IPS-20b (cell line): ENCODE data around the gene SHMT2.

Experiments
- H3K27ac ChIP-seq: one replicate; pipeline ENCODE4 v1.5.1; 2013; ENCODE audit warnings: low read length
- H3K27me3 ChIP-seq: 2 replicates; pipeline ENCODE4 v1.6.1; 2013; ENCODE audit warnings: mild to moderate bottlenecking, low read length, inconsistent platforms; ENCODE audit not compliant: insufficient read depth
- H3K36me3 ChIP-seq: 2 replicates; pipeline ENCODE4 v1.6.1; 2013; ENCODE audit warnings: low read depth, mild to moderate bottlenecking, inconsistent platforms, low read length, moderate library complexity; ENCODE audit not compliant: insufficient read depth
- H3K4me1 ChIP-seq: 2 replicates; pipeline ENCODE4 v1.6.1; 2013; ENCODE audit warnings: mild to moderate bottlenecking, control low read depth, inconsistent platforms, low read length, moderate library complexity; ENCODE audit not compliant: insufficient read depth
- H3K4me3 ChIP-seq: 2 replicates; pipeline ENCODE4 v1.5.1; 2013; ENCODE audit warnings: mild to moderate bottlenecking, low read length, inconsistent platforms
- H3K9ac ChIP-seq: 2 replicates; pipeline ENCODE4 v1.6.1; 2013; ENCODE audit warnings: low read depth, mild to moderate bottlenecking, inconsistent platforms, low read length, moderate library complexity
- H3K9me3 ChIP-seq: 2 replicates; pipeline ENCODE4 v1.6.1; 2013; ENCODE audit warnings: mild to moderate bottlenecking, low read depth, low read length, inconsistent platforms; ENCODE audit not compliant: insufficient read depth

Gene SHMT2

DNA sequence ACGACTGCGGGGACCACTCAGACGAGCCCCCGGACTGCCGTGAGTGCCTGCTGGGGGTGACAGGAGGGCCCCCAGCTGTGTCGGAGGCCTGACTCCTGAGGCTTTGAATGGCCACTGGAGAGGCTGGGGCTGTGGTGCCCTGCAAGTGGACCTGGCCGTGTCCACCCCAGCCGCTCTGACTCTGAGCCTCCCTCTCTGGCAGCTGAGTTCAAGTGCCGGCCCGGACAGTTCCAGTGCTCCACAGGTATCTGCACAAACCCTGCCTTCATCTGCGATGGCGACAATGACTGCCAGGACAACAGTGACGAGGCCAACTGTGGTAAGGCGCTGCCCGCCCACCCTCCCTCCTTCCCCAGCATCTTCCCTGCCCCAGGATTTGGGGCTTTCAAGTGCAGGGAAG lies 29.0 kb upstream of the SHMT2 start:
- H3K9ac ChIP-seq = no peak overlapping the region
- H3K27me3 ChIP-seq = no peaks in the 10 kb centered on the region
- H3K27ac ChIP-seq = no peak overlapping the region
- no peaks in the 10 kb centered on the region for H3K9me3 ChIP-seq
- peaks cover 96% of the 10 kb centered on the region for H3K36me3 ChIP-seq
- H3K4me3 ChIP-seq = no peak overlapping the region
- no peaks in the 10 kb centered on the region for H3K4me1 ChIP-seq

DNA sequence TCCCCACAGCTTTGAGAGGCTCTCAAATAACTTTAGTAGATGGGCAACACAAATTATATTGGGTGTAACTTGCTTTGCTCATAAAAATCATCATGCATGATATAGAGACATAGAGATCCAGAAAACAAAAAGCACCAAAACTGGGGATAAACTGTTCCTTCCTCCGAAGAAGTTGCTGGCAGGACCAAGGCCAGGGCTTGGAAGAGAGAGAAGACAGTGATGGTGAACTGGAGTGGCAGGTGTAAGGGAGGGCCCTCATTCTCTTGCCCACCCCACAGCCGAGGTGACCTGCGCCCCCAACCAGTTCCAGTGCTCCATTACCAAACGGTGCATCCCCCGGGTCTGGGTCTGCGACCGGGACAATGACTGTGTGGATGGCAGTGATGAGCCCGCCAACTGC lies 28.3 kb upstream of the SHMT2 start:
- no peak overlapping the region for H3K9ac ChIP-seq
- no peaks in the 10 kb centered on the region for H3K4me1 ChIP-seq
- H3K4me3 ChIP-seq = no peak overlapping the region
- peaks cover 96% of the 10 kb centered on the region for H3K36me3 ChIP-seq
- H3K27ac ChIP-seq = no peak overlapping the region
- H3K9me3 ChIP-seq = no peaks in the 10 kb centered on the region
- no peaks in the 10 kb centered on the region for H3K27me3 ChIP-seq

DNA sequence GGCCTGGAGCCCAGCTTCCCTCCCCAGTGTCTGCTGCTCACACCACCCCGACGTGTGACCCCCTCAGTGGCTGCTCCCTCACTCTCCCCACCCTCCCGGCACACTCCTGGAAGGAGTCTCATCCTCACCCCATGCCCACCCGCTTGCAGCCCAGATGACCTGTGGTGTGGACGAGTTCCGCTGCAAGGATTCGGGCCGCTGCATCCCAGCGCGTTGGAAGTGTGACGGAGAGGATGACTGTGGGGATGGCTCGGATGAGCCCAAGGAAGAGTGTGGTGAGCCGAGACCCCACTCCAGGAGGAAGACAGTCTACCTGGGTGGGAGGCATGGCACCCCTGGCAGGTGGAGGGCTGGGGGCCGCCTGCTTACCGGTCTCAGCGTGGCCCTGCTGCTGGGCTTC lies 27.9 kb upstream of the SHMT2 start:
- Histone ChIP-seq H3K9me3 (no peaks in the 10 kb centered on the region), H3K4me1 (no peaks in the 10 kb centered on the region), H3K27me3 (no peaks in the 10 kb centered on the region), H3K9ac (no peak overlapping the region), H3K4me3 (no peak overlapping the region), H3K27ac (no peak overlapping the region), H3K36me3 (peaks cover 96% of the 10 kb centered on the region)

DNA sequence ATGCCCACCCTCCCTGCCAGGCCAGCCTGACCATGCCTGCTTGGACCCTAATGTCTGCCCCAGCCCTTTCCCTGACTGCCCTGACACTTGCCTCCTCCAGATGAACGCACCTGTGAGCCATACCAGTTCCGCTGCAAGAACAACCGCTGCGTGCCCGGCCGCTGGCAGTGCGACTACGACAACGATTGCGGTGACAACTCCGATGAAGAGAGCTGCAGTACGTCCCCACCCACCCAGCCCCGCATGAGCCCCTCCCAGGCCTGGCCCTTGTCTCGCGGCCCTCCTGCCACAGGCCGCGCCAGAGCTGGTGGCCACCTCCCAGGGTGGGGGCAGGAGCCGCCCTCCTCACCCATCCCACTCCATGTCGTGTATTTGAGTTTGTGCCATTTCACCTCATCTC lies 27.2 kb upstream of the SHMT2 start:
- Histone ChIP-seq H3K9ac (no peak overlapping the region), H3K4me3 (no peak overlapping the region), H3K27ac (no peak overlapping the region), H3K27me3 (no peaks in the 10 kb centered on the region), H3K9me3 (no peaks in the 10 kb centered on the region), H3K36me3 (peaks cover 90% of the 10 kb centered on the region), H3K4me1 (no peaks in the 10 kb centered on the region)

DNA sequence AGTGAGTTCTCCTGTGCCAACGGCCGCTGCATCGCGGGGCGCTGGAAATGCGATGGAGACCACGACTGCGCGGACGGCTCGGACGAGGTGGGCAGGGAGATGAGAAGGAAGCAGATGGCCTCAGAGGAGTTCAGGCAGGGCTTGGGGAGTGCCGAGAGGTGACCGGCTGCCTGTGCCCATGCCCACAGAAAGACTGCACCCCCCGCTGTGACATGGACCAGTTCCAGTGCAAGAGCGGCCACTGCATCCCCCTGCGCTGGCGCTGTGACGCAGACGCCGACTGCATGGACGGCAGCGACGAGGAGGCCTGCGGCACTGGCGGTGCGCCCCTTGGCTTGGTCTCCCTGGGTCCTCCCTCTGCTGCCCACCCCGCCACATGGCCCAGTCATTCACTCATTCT lies 26.3 kb upstream of the SHMT2 start:
- Histone ChIP-seq H3K4me3 (no peak overlapping the region), H3K36me3 (peaks cover 89% of the 10 kb centered on the region), H3K27me3 (no peaks in the 10 kb centered on the region), H3K27ac (no peak overlapping the region), H3K9ac (no peak overlapping the region), H3K9me3 (no peaks in the 10 kb centered on the region), H3K4me1 (no peaks in the 10 kb centered on the region)

DNA sequence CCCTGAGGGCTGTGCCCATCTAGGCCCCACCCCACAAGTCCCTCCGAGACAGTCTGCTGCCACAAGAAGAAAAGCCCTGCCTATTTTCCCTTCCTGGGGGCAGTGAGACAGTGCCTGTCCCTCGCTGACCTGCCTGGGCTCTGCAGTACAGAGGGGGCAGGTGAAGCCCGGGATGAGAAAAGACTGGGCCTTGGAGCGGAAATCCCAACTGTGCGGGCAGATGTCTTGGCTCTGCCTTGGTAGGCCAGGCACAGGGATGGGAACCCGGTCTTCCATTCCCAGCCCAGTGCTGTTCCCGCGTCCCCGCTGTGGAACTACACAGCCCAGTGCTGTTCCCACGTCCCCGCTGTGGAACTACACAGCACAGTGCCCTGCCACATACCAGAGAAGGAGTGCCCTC lies 25.7 kb upstream of the SHMT2 start:
- Histone ChIP-seq H3K27me3 (no peaks in the 10 kb centered on the region), H3K4me3 (no peak overlapping the region), H3K36me3 (peaks cover 89% of the 10 kb centered on the region), H3K27ac (no peak overlapping the region), H3K9me3 (no peaks in the 10 kb centered on the region), H3K9ac (no peak overlapping the region), H3K4me1 (no peaks in the 10 kb centered on the region)

DNA sequence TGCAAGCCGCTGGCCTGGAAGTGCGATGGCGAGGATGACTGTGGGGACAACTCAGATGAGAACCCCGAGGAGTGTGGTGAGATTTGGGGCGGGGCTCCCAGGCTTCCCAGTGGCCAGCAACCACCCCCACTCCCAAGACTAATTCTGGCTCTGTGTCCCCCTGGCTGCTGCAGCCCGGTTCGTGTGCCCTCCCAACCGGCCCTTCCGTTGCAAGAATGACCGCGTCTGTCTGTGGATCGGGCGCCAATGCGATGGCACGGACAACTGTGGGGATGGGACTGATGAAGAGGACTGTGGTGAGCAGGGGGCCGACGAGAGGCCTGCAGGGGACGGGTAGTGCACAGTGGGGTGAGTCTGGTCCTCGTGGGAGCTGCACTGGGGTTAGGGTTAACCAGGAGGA lies 25.1 kb upstream of the SHMT2 start:
- Histone ChIP-seq H3K36me3 (peaks cover 89% of the 10 kb centered on the region), H3K9ac (no peak overlapping the region), H3K27ac (no peak overlapping the region), H3K4me3 (no peak overlapping the region), H3K4me1 (no peaks in the 10 kb centered on the region), H3K27me3 (no peaks in the 10 kb centered on the region), H3K9me3 (no peaks in the 10 kb centered on the region)

DNA sequence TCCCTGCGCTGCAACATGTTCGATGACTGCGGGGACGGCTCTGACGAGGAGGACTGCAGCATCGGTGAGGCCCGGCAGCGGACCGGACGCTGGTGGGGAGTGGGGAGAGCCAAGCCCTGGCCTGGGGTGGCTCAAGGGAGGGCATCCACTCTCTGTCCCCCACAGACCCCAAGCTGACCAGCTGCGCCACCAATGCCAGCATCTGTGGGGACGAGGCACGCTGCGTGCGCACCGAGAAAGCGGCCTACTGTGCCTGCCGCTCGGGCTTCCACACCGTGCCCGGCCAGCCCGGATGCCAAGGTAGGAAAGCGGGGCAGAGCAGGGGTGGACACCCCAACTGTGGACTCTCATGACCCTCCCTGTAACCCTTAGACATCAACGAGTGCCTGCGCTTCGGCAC lies 24.3 kb upstream of the SHMT2 start:
- no peaks in the 10 kb centered on the region for H3K4me1 ChIP-seq
- H3K36me3 ChIP-seq = peaks cover 89% of the 10 kb centered on the region
- H3K27me3 ChIP-seq = no peaks in the 10 kb centered on the region
- H3K9ac ChIP-seq = no peak overlapping the region
- H3K9me3 ChIP-seq = no peaks in the 10 kb centered on the region
- H3K27ac ChIP-seq = no peak overlapping the region
- no peak overlapping the region for H3K4me3 ChIP-seq

DNA sequence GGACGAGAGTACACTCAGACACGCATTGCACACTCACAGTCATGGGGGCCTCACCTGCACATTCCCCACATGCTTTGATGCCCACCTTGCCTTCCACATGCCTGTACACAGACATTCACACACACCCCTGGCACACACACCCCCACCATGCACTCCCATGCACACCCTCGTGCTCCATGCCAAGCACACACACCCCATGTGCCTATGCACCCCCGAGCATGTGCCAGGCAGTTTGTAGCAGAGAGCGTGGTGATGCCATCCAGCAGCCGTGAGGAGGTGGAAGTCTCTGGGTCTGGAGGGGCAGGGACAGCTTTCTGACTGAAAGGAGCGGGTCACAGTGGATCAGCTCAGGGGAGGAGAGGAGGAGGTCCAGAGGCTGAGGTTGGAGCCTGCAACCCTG lies 23.6 kb upstream of the SHMT2 start:
- Histone ChIP-seq H3K36me3 (peaks cover 90% of the 10 kb centered on the region), H3K4me3 (no peak overlapping the region), H3K9me3 (no peaks in the 10 kb centered on the region), H3K4me1 (no peaks in the 10 kb centered on the region), H3K27me3 (no peaks in the 10 kb centered on the region), H3K27ac (no peak overlapping the region), H3K9ac (no peak overlapping the region)

DNA sequence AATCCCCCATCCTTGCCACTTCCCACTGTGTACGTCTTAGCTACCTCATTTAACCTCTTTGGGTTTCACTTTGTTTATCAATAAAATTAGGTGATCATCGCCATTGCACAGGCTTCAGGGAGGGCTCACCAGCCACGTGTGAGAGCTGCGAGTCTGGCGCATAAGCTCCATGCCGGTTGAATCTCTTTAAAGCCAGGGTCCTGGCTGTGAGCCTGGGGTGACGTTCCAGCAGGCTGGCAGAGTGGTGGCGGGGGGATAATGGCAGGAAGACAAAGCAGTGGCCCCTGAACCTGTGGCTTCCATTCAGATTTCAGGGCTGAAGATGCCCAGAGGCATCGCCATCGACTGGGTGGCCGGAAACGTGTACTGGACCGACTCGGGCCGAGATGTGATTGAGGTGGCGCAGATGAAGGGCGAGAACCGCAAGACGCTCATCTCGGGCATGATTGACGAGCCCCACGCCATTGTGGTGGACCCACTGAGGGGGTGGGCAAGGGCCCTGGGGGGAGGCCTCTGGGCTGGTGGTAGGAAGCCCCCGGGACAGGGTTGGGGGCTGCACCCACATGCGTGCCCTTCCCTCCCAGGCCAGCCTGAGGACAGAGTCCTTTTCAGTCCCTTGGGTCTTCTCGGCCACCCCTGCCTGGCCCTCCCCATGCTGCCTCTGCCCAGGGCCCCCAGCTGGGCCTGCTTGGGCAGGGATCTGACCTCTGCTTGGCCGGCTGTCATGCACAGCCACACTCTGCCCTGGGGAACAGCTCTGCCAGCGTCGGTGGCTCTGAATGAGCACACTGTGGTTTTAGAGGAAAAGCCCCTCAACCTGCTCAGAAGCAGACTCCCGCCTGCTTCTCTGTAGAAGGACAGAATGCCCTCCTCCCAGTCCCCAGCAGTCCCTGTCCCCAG lies 21.5 kb upstream of the SHMT2 start:
- no peaks in the 10 kb centered on the region for H3K4me1 ChIP-seq
- H3K36me3 ChIP-seq = peaks cover 83% of the 10 kb centered on the region
- no peak overlapping the region for H3K4me3 ChIP-seq
- H3K27me3 ChIP-seq = no peaks in the 10 kb centered on the region
- no peak overlapping the region for H3K27ac ChIP-seq
- no peaks in the 10 kb centered on the region for H3K9me3 ChIP-seq
- no peak overlapping the region for H3K9ac ChIP-seq

DNA sequence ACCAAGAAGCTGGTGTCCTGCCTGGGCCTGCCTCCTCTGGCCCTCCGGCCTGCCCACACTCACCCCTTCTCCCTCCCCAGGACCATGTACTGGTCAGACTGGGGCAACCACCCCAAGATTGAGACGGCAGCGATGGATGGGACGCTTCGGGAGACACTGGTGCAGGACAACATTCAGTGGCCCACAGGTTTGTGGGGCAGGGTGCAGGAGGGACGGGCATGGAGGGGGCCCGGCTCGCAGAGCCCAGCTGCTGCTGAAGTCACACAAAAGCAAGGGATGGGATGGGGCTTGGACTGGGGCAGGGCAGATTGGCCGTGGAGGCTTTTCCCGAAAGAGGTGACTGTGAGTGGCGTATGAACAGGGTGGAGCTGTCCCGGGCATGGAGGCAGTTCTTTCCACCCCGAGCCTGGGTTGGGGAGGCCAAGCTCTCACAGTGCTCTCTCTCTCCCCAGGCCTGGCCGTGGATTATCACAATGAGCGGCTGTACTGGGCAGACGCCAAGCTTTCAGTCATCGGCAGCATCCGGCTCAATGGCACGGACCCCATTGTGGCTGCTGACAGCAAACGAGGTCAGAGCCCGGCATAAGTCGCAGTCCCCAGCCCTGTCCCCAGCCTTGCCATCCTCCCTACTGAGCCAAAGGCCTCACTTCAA lies 20.8 kb upstream of the SHMT2 start:
- peaks cover 75% of the 10 kb centered on the region for H3K36me3 ChIP-seq
- H3K27ac ChIP-seq = no peak overlapping the region
- no peak overlapping the region for H3K9ac ChIP-seq
- peaks cover 5% of the 10 kb centered on the region; the same call in 1 of the 2 replicates for H3K4me1 ChIP-seq
- peaks cover 5% of the 10 kb centered on the region for H3K27me3 ChIP-seq
- no peaks in the 10 kb centered on the region for H3K9me3 ChIP-seq
- no peak overlapping the region for H3K4me3 ChIP-seq

DNA sequence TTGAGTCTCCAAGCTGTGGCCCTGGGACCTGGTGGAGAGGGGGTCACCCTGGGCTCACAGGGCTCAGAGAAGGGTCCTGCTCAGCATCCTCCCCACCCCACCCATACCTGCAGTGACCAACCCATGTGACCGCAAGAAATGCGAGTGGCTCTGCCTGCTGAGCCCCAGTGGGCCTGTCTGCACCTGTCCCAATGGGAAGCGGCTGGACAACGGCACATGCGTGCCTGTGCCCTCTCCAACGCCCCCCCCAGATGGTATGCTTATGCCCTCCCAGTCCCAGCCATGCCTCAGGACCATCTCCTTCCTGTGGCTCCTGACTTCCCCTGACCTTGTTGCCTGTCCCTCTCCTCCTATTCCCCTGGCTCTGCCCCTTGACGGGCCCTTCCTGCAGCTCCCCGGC lies 19.6 kb upstream of the SHMT2 start:
- no peak overlapping the region for H3K27ac ChIP-seq
- H3K27me3 ChIP-seq = peaks cover 17% of the 10 kb centered on the region
- H3K4me3 ChIP-seq = no peak overlapping the region
- H3K36me3 ChIP-seq = peaks cover 64% of the 10 kb centered on the region
- peaks cover 9% of the 10 kb centered on the region; the same call in 1 of the 2 replicates for H3K4me1 ChIP-seq
- no peaks in the 10 kb centered on the region for H3K9me3 ChIP-seq
- H3K9ac ChIP-seq = no peak overlapping the region
